Right lobe of liver (tissue), 6 donors: ENCODE results near the gene MCTP1. TPM values are rescaled to one million over a fixed set of nuclear protein-coding genes. Genes with fewer than 3 reads are reported as not detected.

Experiments
- ATAC-seq, 4 donors: fragments of 200-7000 bp; cut with Tn5 transposase; one replicate each; pipeline ENCODE4 v1.9.1; 2020; ENCODE audit warnings: mild to moderate bottlenecking in 4 of 4, moderate library complexity in 4 of 4
- DNase-seq, 3 donors: peaks; one replicate each; pipeline ENCODE4 v3.0.0-alpha.2; 2020
- H3K27ac ChIP-seq, 3 donors: fragments of 200-600 bp; one replicate each; pipeline ENCODE4 v1.8.0; 2022
- H3K27me3 ChIP-seq, 2 donors: fragments of 200-600 bp; one replicate each; pipeline ENCODE4 v1.8.0; 2022
- H3K36me3 ChIP-seq, 4 donors: fragments of 200-600 bp; sonication (generic) in 1 of 4; one replicate each; pipeline versions ENCODE4 v1.5.1 to v1.8.0; 2017 to 2022; ENCODE audit warnings: control low read depth in 1 of 4
- H3K4me1 ChIP-seq, 4 donors: fragments of 200-600 bp; sonication (generic) in 1 of 4; one replicate each; pipeline versions ENCODE4 v1.5.1 to v1.8.0; 2017 to 2022; ENCODE audit warnings: control low read depth in 1 of 4
- H3K4me3 ChIP-seq, 3 donors: fragments of 200-600 bp; one replicate each; pipeline ENCODE4 v1.8.0; 2022
- H3K9me3 ChIP-seq, 4 donors: fragments of 200-600 bp; sonication (generic) in 1 of 4; one replicate each; pipeline versions ENCODE4 v1.5.1 to v1.8.0; 2017 to 2022; ENCODE audit warnings: control low read depth in 1 of 4
- POLR2A ChIP-seq: fragments of 450-650 bp; IDR thresholded peaks from one replicate; pipeline ENCODE4 v1.6.1; 2017; ENCODE audit warnings: antibody characterized with exemption, mild to moderate bottlenecking
- WGBS: methylation state at CpG from one replicate; pipeline ENCODE4 v1.1.6; 2018; ENCODE audit warnings: low coverage, low lambda C conversion rate; ENCODE audit not compliant: insufficient coverage; ENCODE audit errors: missing lambda C conversion rate; 5-methylcytosine and 5-hydroxymethylcytosine counted together
- intact Hi-C, 2 donors: fragments of 100-400 bp; cut with DNase I; formaldehyde crosslinking; loops; one replicate each; pipeline versions ENCODE4 v1.11.2 to v1.14.1; 2022
- total RNA-seq, 6 experiments: library from RNA; depleted of rRNA in 2 of 6; stranded (reverse); fragments of >200 nt in 2 of 6; fragmentation: NEBNext Ultra II Directional in 3 of 6; extraction: Animal tissue kit (Norgen Biotek cat#: 25700) in 3 of 6; gene quantifications; one replicate each; pipeline versions ENCODE4 v1.1.0 to v1.2.4, GENCODE V29; 2016 to 2023
- TF ChIP-seq, protein P1 (sequence below), 4 donors: fragments of 200-600 bp in 3 of 4; fragments of 450-650 bp in 1 of 4; IDR thresholded peaks; one replicate each; pipeline versions ENCODE4 v1.5.1 to v1.8.0; 2016 to 2022; ENCODE audit warnings: antibody characterized with exemption in 4 of 4, mild to moderate bottlenecking in 2 of 4
- donor health status: DM: no; HTN: yes; CAD: no.
- donor health status: DM: no; HTN: no; CAD: no.
- donor health status: DM: no; HTN: no; CAD: no.
- donor health status: DM: no; HTN: yes; CAD: no.
- donor health status: DM: no; HTN: yes; CAD: no.

Gene MCTP1
- total RNA-seq, 6 experiments from 2014 or later = 1.2 to 5.9 (median 3.5) TPM

DNA sequence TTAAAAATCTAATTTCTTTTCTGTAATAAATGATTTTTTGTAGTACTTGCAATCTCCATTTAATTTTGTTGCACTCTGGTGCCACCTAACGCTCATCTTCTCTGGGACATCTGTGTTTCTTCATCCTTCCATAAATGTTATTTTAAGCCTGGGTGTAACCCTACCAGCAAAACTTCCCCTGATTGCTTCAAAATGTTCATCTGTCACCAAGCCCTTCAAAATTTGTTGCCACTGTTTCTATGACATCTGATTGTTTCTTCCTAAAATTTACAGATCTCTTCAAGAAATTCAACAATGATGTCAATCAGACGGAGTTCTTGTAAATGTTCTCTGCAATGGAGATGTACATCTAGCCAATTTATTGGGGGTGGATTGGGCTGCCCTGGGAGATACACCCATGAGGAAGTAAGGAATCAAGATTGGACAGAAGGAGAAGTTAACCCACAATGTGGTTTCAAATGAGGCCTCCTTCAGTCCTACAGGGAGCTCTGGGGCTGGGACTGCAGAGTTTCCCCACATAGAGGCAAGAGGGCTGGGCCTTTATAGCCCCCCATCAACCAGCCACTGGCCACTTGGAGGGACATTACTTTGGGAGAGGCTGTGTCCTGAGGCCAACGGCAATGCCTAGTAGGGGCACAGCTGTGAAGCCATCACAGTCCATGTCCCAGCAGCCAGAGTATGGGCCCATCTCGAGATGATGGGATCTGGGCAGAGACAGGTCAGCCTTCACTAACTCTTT, 23.3 kb downstream of the MCTP1 start:
- no peak overlapping the region for H3K4me3 ChIP-seq
- no peaks in the 10 kb centered on the region for H3K36me3 ChIP-seq
- no peaks in the 10 kb centered on the region for H3K27me3 ChIP-seq
- DNase-seq (no peak), ATAC-seq (peak; percentile 32 to 72 (median 60))
- no peaks in the 10 kb centered on the region for H3K9me3 ChIP-seq
- peaks cover 0 to 10% (median 0%) of the 10 kb centered on the region in 4 donors for H3K4me1 ChIP-seq
- H3K27ac ChIP-seq = no peak overlapping the region
- 53% methylated on average over 3 of the region's 4 CpGs for WGBS
- intact Hi-C loops = no loop called here
- TF ChIP-seq, protein P1, sequence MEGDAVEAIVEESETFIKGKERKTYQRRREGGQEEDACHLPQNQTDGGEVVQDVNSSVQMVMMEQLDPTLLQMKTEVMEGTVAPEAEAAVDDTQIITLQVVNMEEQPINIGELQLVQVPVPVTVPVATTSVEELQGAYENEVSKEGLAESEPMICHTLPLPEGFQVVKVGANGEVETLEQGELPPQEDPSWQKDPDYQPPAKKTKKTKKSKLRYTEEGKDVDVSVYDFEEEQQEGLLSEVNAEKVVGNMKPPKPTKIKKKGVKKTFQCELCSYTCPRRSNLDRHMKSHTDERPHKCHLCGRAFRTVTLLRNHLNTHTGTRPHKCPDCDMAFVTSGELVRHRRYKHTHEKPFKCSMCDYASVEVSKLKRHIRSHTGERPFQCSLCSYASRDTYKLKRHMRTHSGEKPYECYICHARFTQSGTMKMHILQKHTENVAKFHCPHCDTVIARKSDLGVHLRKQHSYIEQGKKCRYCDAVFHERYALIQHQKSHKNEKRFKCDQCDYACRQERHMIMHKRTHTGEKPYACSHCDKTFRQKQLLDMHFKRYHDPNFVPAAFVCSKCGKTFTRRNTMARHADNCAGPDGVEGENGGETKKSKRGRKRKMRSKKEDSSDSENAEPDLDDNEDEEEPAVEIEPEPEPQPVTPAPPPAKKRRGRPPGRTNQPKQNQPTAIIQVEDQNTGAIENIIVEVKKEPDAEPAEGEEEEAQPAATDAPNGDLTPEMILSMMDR (IDR thresholded peaks at IDR 0.05) = peak; percentile 29 to 51 (median 46)
- no peak for TF ChIP-seq POLR2A

- ATAC-seq (no peak), DNase-seq (no peak)
- TF ChIP-seq, protein P1 (IDR thresholded peaks at IDR 0.05) = no peak
- no peak for TF ChIP-seq POLR2A
- Histone ChIP-seq H3K4me1 (no peaks in the 10 kb centered on the region), H3K4me3 (no peak overlapping the region), H3K36me3 (no peaks in the 10 kb centered on the region), H3K27me3 (no peaks in the 10 kb centered on the region), H3K27ac (no peak overlapping the region), H3K9me3 (no peaks in the 10 kb centered on the region)
- intact Hi-C loops = no loop called here
Observed at GRCh38 chr5:95256991-95257390, 27.9 kb downstream of the MCTP1 start.

DNA sequence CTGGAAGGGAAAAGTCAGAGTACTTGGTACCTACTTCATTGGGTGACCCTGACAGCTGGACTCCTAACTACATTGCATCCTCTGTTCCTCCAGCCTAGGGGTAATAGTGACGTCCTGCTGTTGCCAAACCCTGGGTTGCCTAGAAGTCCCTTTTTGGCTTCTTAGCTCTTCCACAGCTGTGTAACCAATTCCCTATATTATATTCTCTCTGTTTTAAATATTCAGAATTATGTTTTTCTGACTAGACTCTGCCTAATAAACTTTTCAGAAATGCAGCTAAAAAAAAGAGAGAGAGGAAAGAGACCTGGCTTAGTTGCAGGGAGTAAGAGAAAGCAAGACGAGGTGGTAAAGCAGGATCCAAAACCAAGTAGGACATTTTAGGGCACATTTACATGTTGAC, 28.4 kb downstream of the MCTP1 start:
- no peak for DNase-seq
- WGBS = 40% methylated on average over 2 of the region's 2 CpGs
- no peak for TF ChIP-seq POLR2A
- TF ChIP-seq, protein P1 (IDR thresholded peaks at IDR 0.05) = no peak
- intact Hi-C loops = no loop called here
- Histone ChIP-seq H3K36me3 (no peaks in the 10 kb centered on the region), H3K4me3 (no peak overlapping the region), H3K27ac (no peak overlapping the region), H3K27me3 (no peaks in the 10 kb centered on the region), H3K4me1 (no peaks in the 10 kb centered on the region), H3K9me3 (no peaks in the 10 kb centered on the region)
- ATAC-seq = no peak

DNA sequence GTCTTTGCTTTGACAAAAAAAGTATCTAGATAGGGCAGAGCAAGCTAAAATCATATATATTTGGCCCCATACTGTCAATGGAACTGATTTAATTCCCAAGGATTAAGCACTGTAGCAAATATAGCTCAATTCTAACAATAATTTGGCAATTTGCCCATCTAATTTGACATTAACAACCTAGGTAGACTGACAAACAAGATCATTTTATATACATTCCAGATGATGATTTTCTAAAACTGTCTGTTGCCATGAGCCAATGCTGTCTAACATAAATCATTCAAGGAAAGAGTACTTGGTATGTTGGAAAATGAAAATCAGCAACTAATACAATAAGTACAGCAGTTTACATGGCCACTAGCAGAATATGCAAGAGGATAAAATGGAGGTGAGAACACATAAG, 32.1 kb downstream of the MCTP1 start:
- Histone ChIP-seq H3K4me1 (no peaks in the 10 kb centered on the region), H3K9me3 (no peaks in the 10 kb centered on the region), H3K27me3 (no peaks in the 10 kb centered on the region), H3K4me3 (no peak overlapping the region), H3K36me3 (no peaks in the 10 kb centered on the region), H3K27ac (no peak overlapping the region)
- no peak for DNase-seq
- no peak for ATAC-seq
- TF ChIP-seq, protein P1 (IDR thresholded peaks at IDR 0.05) = no peak
- TF ChIP-seq POLR2A = no peak
- intact Hi-C loops = no loop called here

DNA sequence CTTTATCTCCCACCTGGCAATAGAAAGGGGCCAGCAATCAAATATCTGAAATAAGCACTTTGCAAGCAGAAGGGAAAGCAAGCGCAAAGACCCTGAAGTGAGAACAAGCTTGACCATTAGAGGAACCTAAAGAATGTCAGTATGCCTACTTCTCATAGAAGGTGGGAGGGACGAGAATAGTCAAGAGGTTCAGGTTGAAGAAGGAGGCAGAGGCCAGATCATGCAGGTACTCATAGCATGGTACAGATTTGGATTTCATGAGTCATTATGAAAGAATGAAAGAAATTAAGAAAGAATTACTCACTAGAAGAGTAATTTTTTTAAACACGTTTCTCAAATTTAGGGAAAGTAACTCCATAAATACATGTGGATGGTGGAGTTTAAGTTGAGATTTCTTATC, 33.7 kb downstream of the MCTP1 start:
- Histone ChIP-seq H3K36me3 (no peaks in the 10 kb centered on the region), H3K27me3 (no peaks in the 10 kb centered on the region), H3K27ac (no peak overlapping the region), H3K9me3 (no peaks in the 10 kb centered on the region), H3K4me1 (no peaks in the 10 kb centered on the region), H3K4me3 (no peak overlapping the region)
- ATAC-seq (no peak), DNase-seq (no peak)
- 46% methylated on average over 3 of the region's 3 CpGs for WGBS
- TF ChIP-seq, protein P1 (IDR thresholded peaks at IDR 0.05) = no peak
- TF ChIP-seq POLR2A = no peak
- intact Hi-C loops = no loop called here
